Neural cell (in vitro differentiated cells): Measurements from ENCODE around the gene SLC16A10. TPM values are rescaled to one million over a fixed set of nuclear protein-coding genes. Genes with fewer than 3 reads are reported as not detected.

Source experiments
- H2AFZ ChIP-seq: fragments of 200-600, 300-800 bp; sonication (generic), shearing (Covaris generic); 2 replicates; pipeline ENCODE4 v1.6.0; 2014; ENCODE audit warnings: low read depth, mild to moderate bottlenecking, antibody characterized with exemption, low read length, moderate library complexity
- H3F3A ChIP-seq: fragments of 200-600 bp; shearing (Covaris generic); 2 replicates; pipeline ENCODE4 v1.6.1; 2016; ENCODE audit warnings: mild to moderate bottlenecking, moderate library complexity, mixed read lengths, antibody characterized with exemption, low read length; ENCODE audit not compliant: insufficient read depth, poor library complexity, severe bottlenecking
- H3K27ac ChIP-seq: fragments of 200-600, 300-800 bp; sonication (generic), shearing (Covaris generic); 2 replicates; pipeline ENCODE4 v1.5.1; 2014; ENCODE audit warnings: mild to moderate bottlenecking, low read length, moderate library complexity
- H3K27me3 ChIP-seq: fragments of 300-800, 200-600 bp; sonication (generic), shearing (Covaris generic); 2 replicates; pipeline ENCODE4 v1.6.0; 2014; ENCODE audit warnings: mild to moderate bottlenecking, low read depth, low read length, moderate library complexity; ENCODE audit not compliant: insufficient read depth
- H3K36me3 ChIP-seq: fragments of 300-800, 200-600 bp; sonication (generic), shearing (Covaris generic); 2 replicates; pipeline ENCODE4 v1.5.1; 2014; ENCODE audit warnings: mild to moderate bottlenecking, antibody characterized with exemption, low read length, moderate library complexity; ENCODE audit not compliant: insufficient read depth
- H3K4me2 ChIP-seq: fragments of 300-800, 200-600 bp; sonication (generic), shearing (Covaris generic); 2 replicates; pipeline ENCODE4 v1.6.0; 2014; ENCODE audit warnings: mild to moderate bottlenecking, low read length
- H3K4me3 ChIP-seq: fragments of 300-800, 200-600 bp; sonication (generic), shearing (Covaris generic); 2 replicates; pipeline ENCODE4 v1.5.1; 2014; ENCODE audit warnings: mild to moderate bottlenecking, low read length, moderate library complexity
- H3K79me2 ChIP-seq: fragments of 200-600 bp; shearing (Covaris generic); replicated peaks from 2 replicates; pipeline ENCODE4 v1.6.0; 2014; ENCODE audit warnings: mild to moderate bottlenecking, low read length, moderate library complexity; ENCODE audit not compliant: insufficient read depth
- H3K9ac ChIP-seq: fragments of 300-800, 200-600 bp; sonication (generic), shearing (Covaris generic); 2 replicates; pipeline ENCODE4 v1.6.1; 2016; ENCODE audit warnings: mild to moderate bottlenecking, low read length, mixed read lengths
- H3K9me2 ChIP-seq: fragments of 200-600 bp; shearing (Covaris generic); 2 replicates; pipeline ENCODE4 v1.6.1; 2016; ENCODE audit warnings: mild to moderate bottlenecking, low read length, mixed read lengths; ENCODE audit not compliant: insufficient read depth
- H3K9me3 ChIP-seq: fragments of 200-600, 300-800 bp; sonication (generic), shearing (Covaris generic); 2 replicates; pipeline ENCODE4 v1.6.1; 2016; ENCODE audit warnings: mild to moderate bottlenecking, mixed run types, low read length, moderate library complexity, mixed read lengths
- H4K20me1 ChIP-seq: fragments of 200-600 bp; shearing (Covaris generic); 2 replicates; pipeline ENCODE4 v1.6.1; 2016; ENCODE audit warnings: mild to moderate bottlenecking, mixed run types; ENCODE audit not compliant: insufficient read depth
- CTCF ChIP-seq: fragments of 450-650 bp; IDR thresholded peaks from 2 replicates; pipeline ENCODE4 v1.5.1; 2014; ENCODE audit warnings: antibody characterized with exemption, mild to moderate bottlenecking, moderate library complexity; ENCODE audit not compliant: poor library complexity, severe bottlenecking
- EP300 ChIP-seq: fragments of 450-650 bp; conservative IDR thresholded peaks from 2 replicates; pipeline ENCODE4 v1.6.1; 2014; ENCODE audit warnings: antibody characterized with exemption, mild to moderate bottlenecking, moderate library complexity; ENCODE audit not compliant: poor library complexity, severe bottlenecking
- EZH2 ChIP-seq: fragments of 200-600, 300-800 bp; shearing (Covaris generic), sonication (generic); IDR thresholded peaks from 2 replicates; pipeline ENCODE4 v1.6.1; 2014; ENCODE audit warnings: antibody characterized with exemption, low read length, borderline replicate concordance, mild to moderate bottlenecking; ENCODE audit not compliant: insufficient read depth, poor library complexity, severe bottlenecking
- RAD21 ChIP-seq: fragments of 450-650 bp; conservative IDR thresholded peaks from 2 replicates; pipeline ENCODE4 v1.6.1; 2014; ENCODE audit warnings: antibody characterized with exemption, mild to moderate bottlenecking, moderate library complexity
- SMC3 ChIP-seq: fragments of 450-650 bp; conservative IDR thresholded peaks from 2 replicates; pipeline ENCODE4 v1.6.1; 2014; ENCODE audit warnings: antibody characterized with exemption, mild to moderate bottlenecking, moderate library complexity; ENCODE audit not compliant: poor library complexity
- polyA plus RNA-seq: library from polyadenylated mRNA; depleted of rRNA; stranded (reverse); fragments of >200 nt; gene quantifications from 2 replicates; pipeline ENCODE4 v1.2.3, GENCODE V29; 2014
- TF ChIP-seq, protein P1 (sequence below): IDR thresholded peaks from 2 replicates; pipeline ENCODE4 v1.6.1; 2012; ENCODE audit warnings: borderline replicate concordance

The SLC16A10 gene
- polyA plus RNA-seq, 1 donor from 2014 or later, result 1.5 TPM

DNA sequence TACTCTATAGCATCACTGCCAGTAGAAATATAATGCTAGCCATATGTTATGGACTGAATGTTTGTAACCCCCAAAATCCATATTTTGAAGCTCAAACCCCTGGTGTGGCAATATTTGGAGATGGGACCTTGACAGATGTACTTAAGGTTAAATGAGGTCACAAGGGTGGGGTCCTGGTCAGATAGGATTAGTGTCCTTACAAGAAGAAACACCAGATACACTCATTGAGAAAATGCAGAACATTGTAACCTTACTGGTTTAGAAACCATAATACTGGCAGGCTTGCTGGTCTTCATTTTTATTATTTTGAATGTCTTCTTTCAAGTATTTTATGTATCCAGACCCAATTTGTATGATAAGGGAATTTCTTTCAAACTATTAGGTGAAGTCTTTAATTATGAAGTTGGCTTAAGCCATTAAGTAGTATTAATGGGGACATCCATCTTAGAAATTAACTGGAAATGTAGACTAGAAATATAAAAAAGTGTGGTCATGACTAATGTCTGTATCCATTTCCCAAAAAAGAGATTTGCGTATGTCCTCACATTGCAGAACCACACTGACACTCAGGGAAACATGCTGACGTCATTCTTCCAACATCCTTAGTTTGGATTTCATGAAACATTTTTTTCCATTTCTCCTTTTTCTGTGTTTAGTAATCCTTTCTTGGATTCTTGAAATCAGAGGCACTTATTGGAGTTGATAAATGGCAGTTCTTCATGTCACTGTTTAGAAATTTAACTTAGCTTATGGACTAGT lies 32.4 kb downstream of the SLC16A10 start:
- Histone ChIP-seq H3F3A (no peaks in the 10 kb centered on the region), H3K36me3 (no peaks in the 10 kb centered on the region), H3K9me3 (no peaks in the 10 kb centered on the region), H4K20me1 (no peaks in the 10 kb centered on the region), H3K79me2 (no peaks in the 10 kb centered on the region), H3K4me2 (no peak overlapping the region), H3K9me2 (no peaks in the 10 kb centered on the region), H3K9ac (no peak overlapping the region), H3K27me3 (no peaks in the 10 kb centered on the region), H2AFZ (no peak overlapping the region), H3K4me3 (no peak overlapping the region), H3K27ac (no peak overlapping the region)
- TF ChIP-seq CTCF, result no peak
- no peak for TF ChIP-seq EP300
- TF ChIP-seq RAD21, result no peak

DNA sequence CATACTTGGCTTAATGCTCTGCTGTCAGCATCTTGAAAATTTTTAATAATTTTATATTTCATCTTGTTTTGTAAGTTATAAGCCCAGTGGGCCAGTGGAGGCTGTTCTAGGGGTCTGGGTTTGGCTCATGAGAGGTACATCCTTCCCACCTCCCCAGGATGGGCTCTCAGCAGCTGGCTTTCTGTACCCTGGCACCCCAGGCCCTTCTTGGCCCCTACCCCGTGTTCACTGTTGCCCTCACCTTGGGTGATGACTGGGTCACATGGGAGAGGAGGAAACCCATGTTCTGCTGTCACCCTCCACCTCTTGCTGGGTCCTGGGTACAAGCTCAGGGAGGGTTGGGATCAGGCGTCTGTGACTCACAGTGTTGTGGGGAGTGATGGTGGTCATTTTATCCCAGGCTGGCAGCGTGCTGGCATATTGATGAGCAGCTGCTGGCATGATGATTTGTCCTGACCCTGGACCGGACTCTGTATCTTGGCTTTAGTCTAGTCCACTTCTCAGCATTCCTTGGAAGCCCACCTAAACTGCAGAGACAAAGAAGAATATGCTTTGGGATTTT lies 34.6 kb downstream of the SLC16A10 start:
- no peak overlapping the region for H3K9ac ChIP-seq
- no peak overlapping the region for H3K4me2 ChIP-seq
- H3K27me3 ChIP-seq, result no peaks in the 10 kb centered on the region
- H3K79me2 ChIP-seq, result no peaks in the 10 kb centered on the region
- no peak for TF ChIP-seq CTCF
- TF ChIP-seq, protein P1, sequence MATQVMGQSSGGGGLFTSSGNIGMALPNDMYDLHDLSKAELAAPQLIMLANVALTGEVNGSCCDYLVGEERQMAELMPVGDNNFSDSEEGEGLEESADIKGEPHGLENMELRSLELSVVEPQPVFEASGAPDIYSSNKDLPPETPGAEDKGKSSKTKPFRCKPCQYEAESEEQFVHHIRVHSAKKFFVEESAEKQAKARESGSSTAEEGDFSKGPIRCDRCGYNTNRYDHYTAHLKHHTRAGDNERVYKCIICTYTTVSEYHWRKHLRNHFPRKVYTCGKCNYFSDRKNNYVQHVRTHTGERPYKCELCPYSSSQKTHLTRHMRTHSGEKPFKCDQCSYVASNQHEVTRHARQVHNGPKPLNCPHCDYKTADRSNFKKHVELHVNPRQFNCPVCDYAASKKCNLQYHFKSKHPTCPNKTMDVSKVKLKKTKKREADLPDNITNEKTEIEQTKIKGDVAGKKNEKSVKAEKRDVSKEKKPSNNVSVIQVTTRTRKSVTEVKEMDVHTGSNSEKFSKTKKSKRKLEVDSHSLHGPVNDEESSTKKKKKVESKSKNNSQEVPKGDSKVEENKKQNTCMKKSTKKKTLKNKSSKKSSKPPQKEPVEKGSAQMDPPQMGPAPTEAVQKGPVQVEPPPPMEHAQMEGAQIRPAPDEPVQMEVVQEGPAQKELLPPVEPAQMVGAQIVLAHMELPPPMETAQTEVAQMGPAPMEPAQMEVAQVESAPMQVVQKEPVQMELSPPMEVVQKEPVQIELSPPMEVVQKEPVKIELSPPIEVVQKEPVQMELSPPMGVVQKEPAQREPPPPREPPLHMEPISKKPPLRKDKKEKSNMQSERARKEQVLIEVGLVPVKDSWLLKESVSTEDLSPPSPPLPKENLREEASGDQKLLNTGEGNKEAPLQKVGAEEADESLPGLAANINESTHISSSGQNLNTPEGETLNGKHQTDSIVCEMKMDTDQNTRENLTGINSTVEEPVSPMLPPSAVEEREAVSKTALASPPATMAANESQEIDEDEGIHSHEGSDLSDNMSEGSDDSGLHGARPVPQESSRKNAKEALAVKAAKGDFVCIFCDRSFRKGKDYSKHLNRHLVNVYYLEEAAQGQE, result no peak
- TF ChIP-seq EP300, result no peak
- TF ChIP-seq EZH2, result no peak
- TF ChIP-seq RAD21, result no peak
- TF ChIP-seq SMC3, result no peak
- H3K27ac ChIP-seq, result no peak overlapping the region
- H3K9me3 ChIP-seq, result no peaks in the 10 kb centered on the region
- no peaks in the 10 kb centered on the region for H3K36me3 ChIP-seq
- no peak overlapping the region for H2AFZ ChIP-seq
- no peaks in the 10 kb centered on the region for H3F3A ChIP-seq
- no peaks in the 10 kb centered on the region for H3K9me2 ChIP-seq
- H3K4me3 ChIP-seq, result no peak overlapping the region
- no peaks in the 10 kb centered on the region for H4K20me1 ChIP-seq
